ENCODE data around the gene PHACTR1. TPM values are rescaled to one million over a fixed set of nuclear protein-coding genes. Genes with fewer than 3 reads are reported as not detected.

Gene PHACTR1
- total RNA-seq, 4 donors from 2014 or later = 2.6 to 11.2 (median 4.9) TPM

- no peak for TF ChIP-seq CTCF (IDR thresholded peaks at IDR 0.05; ENCODE audit: low read depth)
Measured at GRCh38 chr6:13195803-13196202, 479.2 kb downstream of the PHACTR1 start.

GRCh38 chr6:13198168-13198567 is 481.6 kb downstream of the PHACTR1 start:
- TF ChIP-seq CTCF (IDR thresholded peaks at IDR 0.05; ENCODE audit: low read depth) = no peak

- TF ChIP-seq CTCF (IDR thresholded peaks at IDR 0.05; ENCODE audit: low read depth) = no peak
Measured at GRCh38 chr6:13201336-13201735, 484.8 kb downstream of the PHACTR1 start.

- no peak for TF ChIP-seq CTCF (IDR thresholded peaks at IDR 0.05; ENCODE audit: low read depth)
Measured at GRCh38 chr6:13203145-13203544, 486.6 kb downstream of the PHACTR1 start.

DNA sequence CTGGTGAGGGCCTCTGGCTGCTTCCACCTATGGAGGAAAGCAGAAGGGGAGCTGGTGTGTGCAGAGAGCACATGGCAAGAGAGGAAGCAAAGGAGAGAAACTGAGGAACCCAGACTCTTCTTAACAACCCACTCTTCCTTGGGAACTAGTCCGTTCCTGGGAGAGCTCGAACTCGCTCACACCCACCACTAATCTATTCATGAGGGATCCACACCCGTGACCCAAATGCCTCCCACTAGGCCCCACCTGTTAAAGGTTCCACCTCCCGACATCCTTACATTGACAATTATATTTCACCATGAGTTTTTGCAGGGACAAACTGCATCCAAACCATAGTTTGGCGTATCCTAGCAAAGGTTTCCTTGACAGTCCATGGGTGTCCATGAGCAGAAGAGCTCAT is 488.5 kb downstream of the PHACTR1 start:
- TF ChIP-seq CTCF (IDR thresholded peaks at IDR 0.05; ENCODE audit: low read depth) = no peak

GRCh38 chr6:13212096-13212495 is 495.5 kb downstream of the PHACTR1 start:
- no peak for TF ChIP-seq CTCF (IDR thresholded peaks at IDR 0.05; ENCODE audit: low read depth)

DNA sequence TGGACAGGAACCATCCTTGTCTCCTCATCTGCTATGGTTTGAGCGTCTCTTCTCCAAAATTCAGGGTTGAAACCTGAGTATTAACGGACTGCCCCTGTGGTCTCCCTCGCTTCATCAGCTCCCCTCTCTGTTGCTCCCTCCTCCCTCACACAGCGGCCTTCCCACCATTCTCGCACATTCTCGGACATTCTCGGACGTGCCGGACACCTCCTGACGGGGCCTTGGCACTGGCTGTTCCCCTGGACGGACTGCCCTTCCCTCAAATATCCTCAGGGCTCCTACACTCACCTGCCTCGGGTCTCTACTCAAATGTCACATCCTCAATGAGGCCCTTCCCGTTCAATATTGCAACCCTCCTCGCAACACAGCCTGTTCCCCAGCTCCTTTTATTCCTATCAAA is 496.0 kb downstream of the PHACTR1 start:
- TF ChIP-seq CTCF (IDR thresholded peaks at IDR 0.05; ENCODE audit: low read depth) = no peak

Data from subcutaneous adipose tissue (tissue), 4 donors.